Activated CD4-positive, alpha-beta memory T cell treated with anti-CD3 and anti-CD28 coated beads for 36 hours (primary cell): ENCODE results near the gene PIGU. TPM values are rescaled to one million over a fixed set of nuclear protein-coding genes. Genes with fewer than 3 reads are reported as not detected.

Experiments
- CTCF ChIA-PET: fragments of 350-600 bp; sonication (Branson Sonifier 250); formaldehyde crosslinking; loops from one replicate; lab custom pipeline; 2021; ENCODE audit warnings: antibody characterized with exemption, inconsistent platforms; lab: Charles Lee
- POLR2A ChIA-PET: fragments of 350-600 bp; sonication (Branson Sonifier 250); formaldehyde crosslinking; loops from one replicate; lab custom pipeline; 2021; ENCODE audit warnings: antibody characterized with exemption; lab: Charles Lee
- DNase-seq: peaks from one replicate; pipeline ENCODE4 v3.0.0-alpha.2; 2020
- H3K27ac Mint-ChIP-seq: one replicate; pipeline ENCODE4 v1.8.0; 2021; ENCODE audit warnings: mixed read lengths
- H3K27me3 Mint-ChIP-seq: one replicate; pipeline ENCODE4 v1.8.0; 2021; ENCODE audit warnings: mixed read lengths
- H3K36me3 Mint-ChIP-seq: one replicate; pipeline ENCODE4 v1.8.0; 2021; ENCODE audit warnings: mixed read lengths
- H3K4me1 Mint-ChIP-seq: one replicate; pipeline ENCODE4 v1.8.0; 2021; ENCODE audit warnings: low read depth, mixed read lengths
- H3K4me3 Mint-ChIP-seq: one replicate; pipeline ENCODE4 v1.8.0; 2021; ENCODE audit warnings: mild to moderate bottlenecking, mixed read lengths
- H3K9me3 Mint-ChIP-seq: one replicate; pipeline ENCODE4 v1.8.0; 2021; ENCODE audit warnings: mixed read lengths
- intact Hi-C: fragments of 100-400 bp; cut with micrococcal nuclease; formaldehyde crosslinking; loops from one replicate; pipeline ENCODE4 v1.15.1; 2023
- total RNA-seq, 2 experiments: library from RNA; stranded (reverse); gene quantifications; one replicate each; pipeline ENCODE4 v1.2.3, GENCODE V29; 2021

Gene PIGU
- total RNA-seq, 2 experiments from 2014 or later, result 19.0 to 21.3 TPM

- Mint-ChIP-seq H3K4me1 (peaks cover 11% of the 10 kb centered on the region), H3K27me3 (no peaks in the 10 kb centered on the region), H3K9me3 (no peaks in the 10 kb centered on the region), H3K36me3 (peaks cover 16% of the 10 kb centered on the region), H3K4me3 (no peak overlapping the region), H3K27ac (no peak overlapping the region)
- no peak for DNase-seq
- POLR2A ChIA-PET, result no interaction called here
- intact Hi-C loops, result no loop called here
- CTCF ChIA-PET, result interaction anchor here (1.6 kb wide), 1 partner anchor 35 kb away, joined by 7 read pairs; no protein-coding TSS in a partner anchor
Measured at GRCh38 chr20:34573541-34574300, 103.2 kb downstream of the PIGU start.

- intact Hi-C loops, result no loop called here
- Mint-ChIP-seq H3K27me3 (no peaks in the 10 kb centered on the region), H3K4me1 (peaks cover 11% of the 10 kb centered on the region), H3K36me3 (peaks cover 16% of the 10 kb centered on the region), H3K4me3 (no peak overlapping the region), H3K9me3 (no peaks in the 10 kb centered on the region), H3K27ac (no peak overlapping the region)
- CTCF ChIA-PET, result no interaction called here
- DNase-seq, result no peak
- POLR2A ChIA-PET, result no interaction called here
Measured at GRCh38 chr20:34571753-34572152, 105.1 kb downstream of the PIGU start.

- intact Hi-C loops, result no loop called here
- DNase-seq, result no peak
- CTCF ChIA-PET, result interaction anchor here (1.2 to 1.3 kb wide), 2 partner anchors 40 to 199 kb away, joined by 3 read pairs; no protein-coding TSS in a partner anchor
- H3K36me3 Mint-ChIP-seq, result peaks cover 16% of the 10 kb centered on the region
- POLR2A ChIA-PET, result no interaction called here
- peak overlapping the region; percentile 69 for H3K27ac Mint-ChIP-seq
- no peaks in the 10 kb centered on the region for H3K27me3 Mint-ChIP-seq
- H3K4me3 Mint-ChIP-seq, result no peak overlapping the region
- peaks cover 11% of the 10 kb centered on the region for H3K4me1 Mint-ChIP-seq
- H3K9me3 Mint-ChIP-seq, result no peaks in the 10 kb centered on the region
Measured at GRCh38 chr20:34570859-34571306, 106.0 kb downstream of the PIGU start.

- ChIA-PET POLR2A (interaction anchor here (0.6 kb wide), 1 partner anchor 170 kb away, joined by 3 read pairs; no protein-coding TSS in a partner anchor), CTCF (interaction anchor here (1.3 to 1.6 kb wide), 2 partner anchors 200 to 257 kb away, joined by 3 to 4 read pairs; no protein-coding TSS in a partner anchor)
- intact Hi-C loops, result no loop called here
- H3K27ac Mint-ChIP-seq, result no peak overlapping the region
- H3K4me1 Mint-ChIP-seq, result peaks cover 11% of the 10 kb centered on the region
- H3K27me3 Mint-ChIP-seq, result no peaks in the 10 kb centered on the region
- H3K4me3 Mint-ChIP-seq, result no peak overlapping the region
- H3K36me3 Mint-ChIP-seq, result peaks cover 13% of the 10 kb centered on the region
- no peaks in the 10 kb centered on the region for H3K9me3 Mint-ChIP-seq
- DNase-seq, result no peak
Measured at GRCh38 chr20:34569598-34569997, 107.3 kb downstream of the PIGU start.

GRCh38 chr20:34567892-34568865, 108.7 kb downstream of the PIGU start:
- DNase-seq, result no peak
- CTCF ChIA-PET, result interaction anchor here (1.6 kb wide), 1 partner anchor 255 kb away, joined by 4 read pairs; no protein-coding TSS in a partner anchor
- Mint-ChIP-seq H3K36me3 (peaks cover 8% of the 10 kb centered on the region), H3K27ac (no peak overlapping the region), H3K4me1 (peaks cover 11% of the 10 kb centered on the region), H3K9me3 (no peaks in the 10 kb centered on the region), H3K4me3 (no peak overlapping the region), H3K27me3 (no peaks in the 10 kb centered on the region)
- POLR2A ChIA-PET, result no interaction called here
- intact Hi-C loops, result no loop called here

GRCh38 chr20:34566978-34567891, 109.7 kb downstream of the PIGU start:
- H3K27ac Mint-ChIP-seq, result no peak overlapping the region
- peaks cover 8% of the 10 kb centered on the region for H3K36me3 Mint-ChIP-seq
- H3K27me3 Mint-ChIP-seq, result no peaks in the 10 kb centered on the region
- no peaks in the 10 kb centered on the region for H3K9me3 Mint-ChIP-seq
- ChIA-PET POLR2A (no interaction called here), CTCF (interaction anchor here (0.8 kb wide), 1 partner anchor 141 kb away, joined by 3 read pairs; no protein-coding TSS in a partner anchor)
- DNase-seq, result no peak
- peaks cover 11% of the 10 kb centered on the region for H3K4me1 Mint-ChIP-seq
- no peak overlapping the region for H3K4me3 Mint-ChIP-seq
- intact Hi-C loops, result no loop called here

- intact Hi-C loops, result no loop called here
- H3K4me3 Mint-ChIP-seq, result no peak overlapping the region
- no peaks in the 10 kb centered on the region for H3K9me3 Mint-ChIP-seq
- ChIA-PET POLR2A (no interaction called here), CTCF (interaction anchor here (0.6 to 1.6 kb wide), 3 partner anchors 18 to 252 kb away, joined by 3 to 6 read pairs (median 4); no protein-coding TSS in a partner anchor)
- no peaks in the 10 kb centered on the region for H3K27me3 Mint-ChIP-seq
- no peaks in the 10 kb centered on the region for H3K4me1 Mint-ChIP-seq
- H3K27ac Mint-ChIP-seq, result peak overlapping the region; percentile 26
- no peaks in the 10 kb centered on the region for H3K36me3 Mint-ChIP-seq
- DNase-seq, result no peak
Measured at GRCh38 chr20:34564833-34565232, 112.1 kb downstream of the PIGU start.

- intact Hi-C loops, result no loop called here
- CTCF ChIA-PET, result interaction anchor here (1.1 to 2.1 kb wide), 5 partner anchors 26 to 207 kb away, joined by 3 to 7 read pairs (median 3); no protein-coding TSS in a partner anchor
- no peak overlapping the region for H3K27ac Mint-ChIP-seq
- H3K9me3 Mint-ChIP-seq, result no peaks in the 10 kb centered on the region
- H3K4me3 Mint-ChIP-seq, result no peak overlapping the region
- H3K27me3 Mint-ChIP-seq, result no peaks in the 10 kb centered on the region
- POLR2A ChIA-PET, result interaction anchor here (0.6 kb wide), 1 partner anchor 18 kb away, joined by 3 read pairs; no protein-coding TSS in a partner anchor
- peaks cover 9% of the 10 kb centered on the region for H3K4me1 Mint-ChIP-seq
- no peaks in the 10 kb centered on the region for H3K36me3 Mint-ChIP-seq
- DNase-seq, result no peak
Measured at GRCh38 chr20:34562641-34563040, 114.3 kb downstream of the PIGU start.

- POLR2A ChIA-PET, result interaction anchor here (0.6 kb wide), 1 partner anchor 190 kb away, joined by 4 read pairs; no protein-coding TSS in a partner anchor
- CTCF ChIA-PET, result interaction anchor here (1.1 to 2.1 kb wide), 4 partner anchors 25 to 249 kb away, joined by 3 to 7 read pairs (median 3); no protein-coding TSS in a partner anchor
- intact Hi-C loops, result no loop called here
- no peak overlapping the region for H3K4me3 Mint-ChIP-seq
- H3K9me3 Mint-ChIP-seq, result no peaks in the 10 kb centered on the region
- H3K4me1 Mint-ChIP-seq, result peaks cover 16% of the 10 kb centered on the region
- no peaks in the 10 kb centered on the region for H3K27me3 Mint-ChIP-seq
- H3K27ac Mint-ChIP-seq, result peak overlapping the region; percentile 0
- no peak for DNase-seq
- H3K36me3 Mint-ChIP-seq, result peaks cover 1% of the 10 kb centered on the region
Measured at GRCh38 chr20:34561661-34562060, 115.2 kb downstream of the PIGU start.

GRCh38 chr20:34560614-34561013, 116.3 kb downstream of the PIGU start:
- no peak for DNase-seq
- H3K9me3 Mint-ChIP-seq, result no peaks in the 10 kb centered on the region
- H3K27ac Mint-ChIP-seq, result no peak overlapping the region
- ChIA-PET CTCF (interaction anchor here (1.7 kb wide), 1 partner anchor 248 kb away, joined by 5 read pairs; no protein-coding TSS in a partner anchor), POLR2A (no interaction called here)
- H3K36me3 Mint-ChIP-seq, result peaks cover 1% of the 10 kb centered on the region
- no peak overlapping the region for H3K4me3 Mint-ChIP-seq
- no peaks in the 10 kb centered on the region for H3K27me3 Mint-ChIP-seq
- peaks cover 16% of the 10 kb centered on the region for H3K4me1 Mint-ChIP-seq
- intact Hi-C loops, result no loop called here
